ENCODE results near the gene CAB39.

CAB39 gene

GRCh38 chr2:230821991-230822520, 109.4 kb downstream of the CAB39 start:
- no peak for DNase-seq

- no peak for DNase-seq
Observed at GRCh38 chr2:230823264-230823964, 110.8 kb downstream of the CAB39 start.

DNA sequence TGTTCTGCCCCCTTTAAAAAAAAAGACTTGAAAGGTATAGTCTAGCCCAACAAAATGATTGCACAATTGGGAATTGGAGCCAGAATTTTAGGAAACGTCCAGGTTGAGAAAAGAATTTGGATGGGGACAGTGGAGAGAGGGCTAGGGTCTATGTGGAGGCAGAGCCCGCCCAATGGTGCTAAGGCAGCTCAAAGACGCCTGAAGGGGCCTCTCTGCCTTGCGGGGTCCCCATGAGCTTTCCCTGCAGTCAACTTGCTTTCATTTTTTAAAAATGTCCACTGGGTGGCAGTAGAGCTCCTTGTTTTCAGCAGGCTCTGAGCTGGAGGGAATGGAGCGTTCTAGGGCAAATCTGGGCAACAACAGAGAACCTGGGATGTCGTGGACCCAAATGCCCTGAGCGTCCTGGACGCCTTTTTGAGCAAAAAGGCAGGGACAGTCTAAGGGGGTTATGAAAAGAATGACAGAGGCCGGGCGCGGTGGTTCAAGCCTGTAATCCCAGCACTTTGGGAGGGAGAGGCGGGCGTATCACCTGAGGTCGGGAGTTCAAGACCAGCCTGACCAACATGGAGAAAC, 111.8 kb downstream of the CAB39 start:
- peak; percentile 23 for DNase-seq

GRCh38 chr2:230825354-230825753, 112.7 kb downstream of the CAB39 start:
- DNase-seq = no peak

- DNase-seq = no peak
Observed at GRCh38 chr2:230827774-230828271, 115.2 kb downstream of the CAB39 start.

- no peak for DNase-seq
Observed at GRCh38 chr2:230828272-230828961, 115.8 kb downstream of the CAB39 start.

DNA sequence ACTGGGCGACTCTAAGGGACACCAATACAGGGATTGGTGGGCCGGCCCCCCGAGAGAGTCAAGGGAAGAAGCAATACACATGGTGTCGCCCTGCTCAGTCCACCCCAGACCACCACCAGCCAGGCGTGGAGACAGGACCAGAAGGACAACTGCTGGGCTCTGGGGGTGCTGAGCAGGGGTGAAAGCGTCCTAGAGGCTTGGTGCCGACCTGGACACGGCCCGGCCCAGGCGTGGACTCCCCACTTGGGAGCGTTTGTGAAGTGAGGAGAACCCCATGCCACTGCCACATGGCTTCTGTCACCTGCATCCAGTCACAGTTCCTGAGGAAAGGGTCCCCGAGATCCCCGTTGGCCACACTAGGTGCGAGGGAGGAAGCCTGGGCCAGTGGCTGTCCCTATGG, 116.7 kb downstream of the CAB39 start:
- DNase-seq = no peak

DNA sequence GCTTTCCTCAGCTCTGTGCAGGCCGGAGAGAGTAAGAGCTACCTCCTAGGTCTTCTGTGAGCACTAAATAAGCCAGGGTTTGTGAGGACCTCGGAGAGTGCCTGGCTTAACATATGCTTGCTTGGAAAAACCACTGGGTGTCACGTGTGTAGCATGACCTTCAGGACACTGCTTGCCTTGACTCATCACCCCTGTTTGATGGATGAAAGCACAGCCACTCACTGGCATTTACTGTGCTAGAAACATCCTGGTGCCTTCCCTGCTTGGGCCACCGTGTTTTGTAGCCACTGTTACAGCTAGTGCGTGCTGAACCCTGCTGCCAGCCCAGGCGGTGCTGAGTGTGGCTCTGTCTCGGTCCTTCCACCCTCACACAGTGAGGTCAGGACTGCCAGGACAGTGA, 117.3 kb downstream of the CAB39 start:
- DNase-seq = no peak

DNA sequence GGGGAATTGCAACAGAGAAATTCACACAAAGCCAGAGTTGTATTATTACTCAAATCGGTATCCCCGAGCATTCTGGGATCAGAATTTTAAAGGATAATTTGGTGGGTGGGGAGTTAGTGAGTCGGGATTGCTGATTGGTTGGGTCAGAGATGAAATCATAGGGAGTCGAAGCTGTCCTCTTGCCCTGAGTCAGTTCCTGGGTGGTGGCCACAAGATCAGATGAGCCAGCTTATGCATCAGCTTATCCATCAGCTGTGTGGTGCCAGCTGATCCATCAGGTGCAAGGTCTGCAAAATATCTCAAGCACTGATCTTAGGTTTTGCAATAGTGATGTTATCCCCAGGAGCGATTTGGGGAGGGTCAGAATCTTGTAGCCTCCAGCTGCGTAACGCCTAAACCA, 117.8 kb downstream of the CAB39 start:
- DNase-seq = no peak

GRCh38 chr2:230840301-230840700, 127.7 kb downstream of the CAB39 start:
- DNase-seq = no peak

GRCh38 chr2:230842473-230842872, 129.8 kb downstream of the CAB39 start:
- DNase-seq = no peak

- DNase-seq = no peak
Observed at GRCh38 chr2:230843132-230843531, 130.5 kb downstream of the CAB39 start.

GRCh38 chr2:230846360-230846759, 133.7 kb downstream of the CAB39 start:
- no peak for DNase-seq

DNA sequence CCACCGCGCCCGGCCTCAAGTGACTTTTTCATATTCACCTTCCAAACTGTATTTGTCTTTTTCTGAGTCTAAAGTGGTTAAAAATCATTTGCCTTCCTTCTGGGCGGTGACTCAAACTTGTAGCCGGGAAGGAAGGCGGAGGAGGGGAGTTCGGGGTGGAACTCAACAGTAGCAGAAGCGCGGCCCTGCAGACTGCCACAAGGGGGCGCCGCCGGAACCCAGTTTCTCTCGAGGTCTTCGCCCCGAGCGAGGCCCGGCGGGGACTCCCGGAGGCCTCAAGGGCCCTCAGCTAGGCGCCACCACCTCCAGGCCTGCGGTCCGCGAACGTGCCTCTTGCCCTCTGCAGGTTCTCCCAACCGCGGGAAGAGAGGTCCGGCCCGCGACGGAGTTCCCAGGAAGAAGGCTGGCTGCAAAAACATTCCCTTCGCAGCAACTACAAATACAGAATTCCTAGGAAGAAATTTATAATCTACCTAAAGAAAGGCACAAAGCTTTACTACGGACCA, 135.3 kb downstream of the CAB39 start:
- DNase-seq = peak; percentile 84

GRCh38 chr2:230849633-230850357, 137.2 kb downstream of the CAB39 start:
- DNase-seq = peak; percentile 73

- DNase-seq = no peak
Observed at GRCh38 chr2:230850358-230850658, 137.7 kb downstream of the CAB39 start.

DNA sequence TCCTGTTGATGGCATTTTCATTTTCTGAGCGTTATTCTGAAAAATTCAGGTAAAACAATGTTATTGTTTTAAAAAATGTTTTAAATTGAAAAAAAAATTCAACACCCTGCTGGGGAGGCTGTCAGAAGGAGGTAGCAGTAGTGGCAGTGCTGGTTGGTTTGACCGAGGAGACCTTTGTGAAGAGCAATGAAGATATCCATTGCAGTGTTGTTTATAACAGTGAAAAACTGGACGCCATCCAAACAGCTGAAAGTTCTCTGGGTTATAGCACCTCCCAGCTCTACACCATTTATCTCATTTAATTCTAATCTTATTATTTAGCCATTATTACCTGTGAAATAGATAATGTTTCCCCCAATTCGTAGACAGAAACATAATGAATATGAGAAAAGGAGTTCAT, 139.5 kb downstream of the CAB39 start:
- no peak for DNase-seq

DNA sequence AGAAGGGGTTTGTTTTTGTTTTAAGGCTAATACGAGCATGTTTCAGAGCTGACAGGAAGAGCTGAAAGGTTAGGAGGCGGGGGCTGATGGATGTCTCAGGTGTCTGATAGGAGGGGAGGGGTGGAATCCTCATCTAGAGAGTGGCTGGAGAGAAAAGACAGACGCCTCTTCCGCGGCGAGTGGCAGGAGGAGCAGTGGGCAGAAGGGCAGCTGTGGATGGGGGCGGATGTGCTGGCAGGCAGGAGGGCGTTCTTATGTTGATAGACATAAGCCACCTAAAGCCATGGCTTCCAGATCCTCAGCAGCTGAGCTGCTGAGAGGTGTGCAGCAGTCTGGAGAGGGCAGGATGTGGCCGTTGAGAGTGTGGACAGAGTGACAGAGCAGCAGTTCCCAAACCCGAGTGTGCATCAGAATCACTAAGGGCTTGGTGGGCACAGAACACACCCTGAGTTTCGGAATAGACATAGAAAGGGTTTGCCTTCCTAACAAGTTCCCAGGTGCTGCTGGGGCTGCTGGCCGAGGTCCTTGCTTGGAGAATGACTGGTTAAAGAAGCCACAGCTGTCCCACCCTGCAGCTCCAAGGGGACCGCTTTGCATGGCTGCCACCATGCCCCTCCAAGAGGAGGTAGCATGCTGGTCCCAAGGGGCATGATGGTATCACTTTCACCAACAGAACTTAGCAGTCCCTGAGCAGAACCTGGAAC, 149.1 kb downstream of the CAB39 start:
- no peak for DNase-seq

DNA sequence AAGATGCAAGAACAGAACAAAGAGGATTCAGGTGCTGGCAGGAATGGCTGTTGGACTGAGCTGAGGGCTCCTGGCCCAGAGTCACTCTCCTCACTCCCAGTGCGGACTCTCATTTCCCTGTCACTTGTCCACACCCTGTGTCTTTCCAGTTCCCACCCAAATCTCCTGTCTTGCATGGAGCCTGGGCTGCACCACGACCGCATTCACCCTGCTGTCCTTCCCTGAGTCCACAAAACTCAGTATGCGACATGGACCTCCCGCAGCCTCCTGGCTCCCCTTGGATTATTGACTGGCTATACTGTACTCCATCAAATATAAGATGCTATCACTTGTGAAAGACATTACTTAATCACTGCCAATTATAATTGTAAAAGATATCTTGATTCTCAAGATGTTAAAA, 149.7 kb downstream of the CAB39 start:
- DNase-seq = no peak

DNA sequence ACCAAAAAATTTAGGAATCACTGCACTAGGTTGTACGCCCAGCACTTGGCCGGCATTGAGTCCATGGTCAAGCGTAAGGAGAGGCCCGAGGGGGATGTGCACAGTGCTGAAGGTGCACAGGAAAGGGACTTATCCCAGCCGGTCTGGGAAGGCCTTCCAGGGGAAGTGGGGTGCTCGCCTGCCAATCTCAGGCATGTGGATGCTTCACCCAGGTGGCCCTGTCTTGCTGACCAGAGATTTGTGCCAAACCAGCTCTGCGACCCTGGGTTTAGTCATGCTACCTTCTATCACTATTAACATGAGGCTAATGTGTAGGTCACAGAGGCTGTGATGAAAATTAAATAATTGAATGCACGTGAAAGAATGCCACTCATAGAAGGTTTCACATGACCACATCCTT, 150.4 kb downstream of the CAB39 start:
- DNase-seq = no peak

DNA sequence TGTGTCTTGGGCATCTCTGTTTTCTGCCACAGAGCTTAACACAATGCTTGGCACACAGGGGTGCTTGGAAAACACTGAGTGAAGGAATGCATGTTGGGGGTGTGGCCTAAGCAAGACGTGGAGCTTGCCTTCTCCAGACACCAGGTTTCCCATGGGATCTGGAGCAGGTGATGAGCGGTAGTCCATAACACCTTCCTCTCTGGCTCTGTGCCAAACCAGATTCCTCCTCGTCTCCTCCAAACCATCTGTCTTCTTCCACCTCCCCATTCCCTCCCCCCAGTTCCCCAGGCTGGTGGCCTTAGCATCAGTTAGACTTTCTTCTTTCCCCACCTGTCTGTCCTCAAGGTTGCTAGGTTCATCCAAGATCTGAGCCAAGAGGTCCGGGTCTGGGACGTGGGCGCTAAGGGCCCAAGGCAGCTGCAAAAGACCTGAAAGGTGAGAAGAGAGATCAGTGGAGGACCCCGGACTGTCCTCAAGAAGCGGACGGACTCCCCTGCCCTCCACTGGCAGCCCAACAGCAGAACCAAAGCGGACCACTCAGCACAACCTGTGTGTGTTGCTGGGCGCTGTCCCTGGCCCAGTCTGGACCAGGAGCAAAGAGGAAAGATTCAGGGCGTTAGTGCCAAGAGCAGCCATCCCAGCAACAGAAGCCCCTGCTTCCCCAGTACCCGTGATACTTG, 150.9 kb downstream of the CAB39 start:
- DNase-seq = no peak

DNA sequence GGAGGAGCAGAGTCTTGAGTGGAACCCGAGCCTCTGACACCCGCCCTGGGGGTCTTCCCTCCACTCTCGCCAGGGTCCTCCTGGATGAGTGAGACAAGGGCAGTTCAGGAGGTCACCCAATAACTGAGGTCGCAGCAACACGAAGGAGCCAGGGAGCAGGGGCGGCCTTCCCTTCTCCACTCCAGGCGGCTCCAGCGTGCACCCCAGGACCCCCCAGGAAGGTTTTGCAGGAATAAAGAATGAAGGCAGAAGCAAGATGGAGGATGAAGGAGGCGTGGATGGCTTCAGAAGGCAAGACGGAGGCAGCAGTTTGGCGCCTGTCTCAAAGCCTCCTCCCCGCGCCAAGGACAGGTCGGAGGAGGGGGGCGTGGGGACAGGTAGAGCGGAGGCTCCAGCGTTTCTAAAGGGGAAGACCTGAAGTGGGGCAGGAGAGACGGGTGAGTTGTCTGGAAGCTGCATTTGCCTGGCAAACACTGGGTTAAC, 151.5 kb downstream of the CAB39 start:
- DNase-seq = no peak
